Mesothelial cell of epicardium (in vitro differentiated cells): ENCODE data around the gene DDX51. TPM values are rescaled to one million over a fixed set of nuclear protein-coding genes. Genes with fewer than 3 reads are reported as not detected.

ENCODE experiments used
- DNase-seq, 2 experiments: peaks; one replicate each; pipeline ENCODE4 v3.0.0; 2021; ENCODE audit warnings: low spot score in 2 of 2; ENCODE audit not compliant: unreplicated experiment in 2 of 2
- H3K27ac Mint-ChIP-seq: 2 replicates; pipeline ENCODE4 v1.8.0; 2021; ENCODE audit warnings: mixed read lengths
- H3K27me3 Mint-ChIP-seq: 2 replicates; pipeline ENCODE4 v1.8.0; 2021; ENCODE audit warnings: low read depth, mixed read lengths
- H3K36me3 Mint-ChIP-seq: 2 replicates; pipeline ENCODE4 v1.8.0; 2021; ENCODE audit warnings: mixed read lengths
- H3K4me1 Mint-ChIP-seq: 2 replicates; pipeline ENCODE4 v1.8.0; 2021; ENCODE audit warnings: mixed read lengths
- H3K4me3 Mint-ChIP-seq: 2 replicates; pipeline ENCODE4 v1.8.0; 2021; ENCODE audit warnings: mild to moderate bottlenecking, moderate library complexity, mixed read lengths
- H3K9me3 Mint-ChIP-seq: 2 replicates; pipeline ENCODE4 v1.8.0; 2021; ENCODE audit warnings: mixed read lengths
- CTCF ChIP-seq: fragments of 200-600 bp; sonication (generic); IDR thresholded peaks from one replicate; pipeline ENCODE4 v1.5.0; 2021; ENCODE audit warnings: antibody characterized with exemption; ENCODE audit not compliant: unreplicated experiment
- total RNA-seq: library from RNA; stranded (reverse); gene quantifications from 3 replicates; pipeline ENCODE4 v1.2.1, GENCODE V29; 2021

The DDX51 gene
- total RNA-seq, 1 donor from 2014 or later = 32.5 TPM

GRCh38 chr12:132186208-132186856 lies 42.2 kb upstream of the DDX51 start:
- DNase-seq = no peak
- no peaks in the 10 kb centered on the region for H3K36me3 Mint-ChIP-seq
- peaks cover 8% of the 10 kb centered on the region for H3K4me1 Mint-ChIP-seq
- H3K9me3 Mint-ChIP-seq = no peaks in the 10 kb centered on the region
- peaks cover 87% of the 10 kb centered on the region for H3K27me3 Mint-ChIP-seq
- no peak overlapping the region for H3K4me3 Mint-ChIP-seq
- no peak overlapping the region for H3K27ac Mint-ChIP-seq
- TF ChIP-seq CTCF = no peak

GRCh38 chr12:132185705-132186104 lies 41.6 kb upstream of the DDX51 start:
- DNase-seq = no peak
- Mint-ChIP-seq H3K4me1 (peaks cover 8% of the 10 kb centered on the region), H3K4me3 (no peak overlapping the region), H3K36me3 (no peaks in the 10 kb centered on the region), H3K9me3 (no peaks in the 10 kb centered on the region), H3K27me3 (peaks cover 86% of the 10 kb centered on the region), H3K27ac (no peak overlapping the region)
- no peak for TF ChIP-seq CTCF

GRCh38 chr12:132182711-132183365 lies 38.7 kb upstream of the DDX51 start:
- H3K27ac Mint-ChIP-seq = no peak overlapping the region
- TF ChIP-seq CTCF = no peak
- peaks cover 89% of the 10 kb centered on the region for H3K27me3 Mint-ChIP-seq
- H3K9me3 Mint-ChIP-seq = no peaks in the 10 kb centered on the region
- H3K36me3 Mint-ChIP-seq = no peaks in the 10 kb centered on the region
- H3K4me3 Mint-ChIP-seq = no peak overlapping the region
- no peaks in the 10 kb centered on the region for H3K4me1 Mint-ChIP-seq
- DNase-seq = no peak

GRCh38 chr12:132182206-132182710 lies 38.1 kb upstream of the DDX51 start:
- TF ChIP-seq CTCF = no peak
- Mint-ChIP-seq H3K4me3 (no peak overlapping the region), H3K4me1 (no peaks in the 10 kb centered on the region), H3K27me3 (peaks cover 85% of the 10 kb centered on the region), H3K27ac (no peak overlapping the region), H3K36me3 (no peaks in the 10 kb centered on the region), H3K9me3 (no peaks in the 10 kb centered on the region)
- DNase-seq = no peak

- H3K36me3 Mint-ChIP-seq = no peaks in the 10 kb centered on the region
- no peaks in the 10 kb centered on the region for H3K9me3 Mint-ChIP-seq
- peaks cover 85% of the 10 kb centered on the region for H3K27me3 Mint-ChIP-seq
- no peak for DNase-seq
- no peaks in the 10 kb centered on the region for H3K4me1 Mint-ChIP-seq
- no peak for TF ChIP-seq CTCF
- no peak overlapping the region for H3K4me3 Mint-ChIP-seq
- no peak overlapping the region for H3K27ac Mint-ChIP-seq
Observed at GRCh38 chr12:132181570-132182200, 37.6 kb upstream of the DDX51 start.
